Inflammatory macrophage (primary cell): ENCODE measurements around the gene THSD4.

ENCODE experiments used
- DNase-seq, 2 donors: peaks; one replicate each; pipeline ENCODE4 v3.0.0-alpha.2; 2020 to 2022

Gene THSD4

DNA sequence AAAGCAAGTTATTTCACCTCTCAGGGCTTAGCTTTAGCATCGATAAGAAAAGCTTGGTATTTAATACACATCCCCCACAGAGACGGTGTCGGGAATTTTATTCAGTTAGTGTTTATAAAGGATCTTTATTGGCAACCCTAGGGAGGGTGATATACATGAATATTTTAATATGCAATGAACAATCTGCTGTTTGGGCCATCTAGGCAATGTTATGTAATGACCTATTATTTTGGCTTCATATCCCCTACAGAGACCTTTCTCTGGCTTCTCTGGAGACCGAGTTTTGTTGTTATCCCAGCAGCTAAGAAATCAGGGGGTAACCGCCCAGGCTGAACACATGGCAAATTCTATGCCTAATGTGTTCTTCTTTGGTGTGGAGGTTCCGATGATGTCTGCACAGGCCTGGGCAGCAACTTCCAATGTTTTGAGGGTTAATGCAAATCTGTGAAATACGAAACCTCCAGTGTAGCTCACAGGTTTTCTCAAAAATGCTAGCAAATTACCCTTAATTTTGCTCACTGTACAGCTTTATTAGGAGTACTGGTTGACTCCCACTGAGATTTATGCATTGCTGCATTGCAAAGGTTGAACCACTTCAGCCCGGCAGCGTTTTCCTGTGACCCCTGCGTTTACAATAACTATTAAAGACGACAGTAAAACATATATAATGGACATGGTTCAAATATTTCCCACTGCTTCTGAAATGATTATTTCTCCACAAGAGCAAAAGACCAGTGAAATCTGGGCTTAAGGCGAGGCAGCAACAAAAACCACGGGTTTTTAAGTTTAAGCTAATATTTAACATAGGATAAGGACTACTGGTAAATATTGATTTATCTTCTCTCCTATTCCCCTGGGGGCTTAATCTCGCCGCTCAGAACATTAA lies 396.8 kb downstream of the THSD4 start:
- no peak for DNase-seq

DNA sequence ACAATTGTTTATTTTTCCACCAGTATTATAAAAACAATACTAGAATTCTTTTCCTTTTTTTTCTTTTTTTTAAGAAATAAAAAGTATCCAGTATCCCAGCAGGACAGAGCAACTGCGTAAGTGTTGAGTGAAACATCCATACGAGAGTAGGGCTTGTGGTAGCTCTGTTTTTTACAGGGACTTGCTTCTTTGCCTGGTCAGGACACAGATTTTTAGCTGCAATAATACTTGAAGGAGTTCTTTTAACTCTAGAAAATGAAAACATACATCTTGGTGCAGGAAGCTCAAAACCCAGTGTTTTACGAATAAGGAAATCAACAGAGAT lies 397.4 kb downstream of the THSD4 start:
- DNase-seq = no peak

DNA sequence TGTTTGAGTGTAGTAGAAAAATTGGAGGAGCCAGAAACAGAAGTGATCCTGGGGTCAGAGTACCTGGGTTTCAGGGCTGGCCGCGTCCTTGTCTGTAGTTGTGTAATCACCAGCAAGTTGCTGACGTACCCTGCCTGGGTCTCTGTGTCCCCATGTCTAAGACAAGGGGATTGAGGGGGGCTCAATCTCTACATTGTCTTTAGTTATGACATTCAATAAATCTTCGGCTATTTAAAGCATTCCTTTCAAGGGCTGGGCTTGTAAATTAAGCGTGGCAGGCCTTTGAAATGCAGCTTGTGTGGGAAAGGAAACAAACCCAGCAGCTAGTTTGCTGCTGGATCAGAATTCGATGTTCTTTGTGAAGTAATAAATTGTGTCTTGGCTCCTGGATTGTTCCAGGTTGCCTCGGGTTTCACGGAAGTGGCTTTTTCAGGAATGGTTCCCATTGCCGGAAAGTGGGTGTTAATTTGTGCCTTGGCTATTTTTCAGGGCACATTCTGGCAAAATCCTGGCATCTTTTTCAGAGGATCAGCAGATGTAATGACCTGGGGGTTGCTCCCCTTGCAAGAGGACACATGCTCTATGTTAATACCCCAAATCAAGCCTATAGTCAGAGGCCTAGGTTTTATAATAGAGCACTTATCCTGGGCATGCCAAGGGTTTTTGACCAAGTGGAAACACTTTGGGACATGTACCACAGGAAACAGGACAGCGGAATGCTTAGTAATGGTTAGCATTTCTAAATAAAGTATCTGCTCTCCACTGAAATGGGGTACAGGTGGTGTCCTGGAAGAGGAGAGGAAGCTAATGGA lies 400.3 kb downstream of the THSD4 start:
- DNase-seq = no peak

DNA sequence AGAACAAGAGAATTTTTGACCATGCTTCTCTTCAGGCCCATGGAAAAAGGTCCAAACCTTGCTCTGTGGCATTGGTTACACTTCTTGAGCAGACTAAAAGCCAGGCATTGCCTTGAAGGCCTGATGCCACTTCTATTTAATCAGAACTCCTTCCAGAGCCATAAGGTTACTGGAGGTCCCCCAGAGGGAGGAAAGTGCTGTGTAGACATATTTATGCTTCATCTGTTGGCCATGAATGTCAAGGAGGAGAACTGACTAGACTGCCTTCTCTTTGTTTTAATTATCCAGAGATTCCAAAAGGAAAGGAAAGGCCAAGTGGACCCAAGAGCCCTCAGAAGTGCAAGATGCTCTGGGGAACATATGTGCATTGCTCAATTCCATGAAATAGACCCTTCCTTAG lies 402.5 kb downstream of the THSD4 start:
- DNase-seq = no peak

DNA sequence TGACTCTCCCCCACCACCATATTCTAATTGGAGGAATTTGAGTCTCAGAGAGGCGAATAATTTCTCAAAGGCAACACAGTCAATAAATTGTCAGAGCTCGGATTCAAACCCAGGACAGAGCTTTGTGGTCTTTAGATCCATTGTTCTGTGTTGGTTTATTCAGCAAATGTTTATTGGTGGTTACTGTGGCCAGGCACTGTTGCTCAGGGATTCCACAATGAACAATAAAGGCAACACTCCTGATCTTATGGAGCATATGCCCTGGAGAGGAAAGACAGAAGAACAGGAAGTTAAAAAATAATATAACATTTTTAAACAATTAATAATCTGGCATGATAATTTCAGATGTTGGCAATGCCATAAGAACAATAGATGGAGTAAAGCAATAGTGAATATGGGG lies 403.4 kb downstream of the THSD4 start:
- DNase-seq = no peak

DNA sequence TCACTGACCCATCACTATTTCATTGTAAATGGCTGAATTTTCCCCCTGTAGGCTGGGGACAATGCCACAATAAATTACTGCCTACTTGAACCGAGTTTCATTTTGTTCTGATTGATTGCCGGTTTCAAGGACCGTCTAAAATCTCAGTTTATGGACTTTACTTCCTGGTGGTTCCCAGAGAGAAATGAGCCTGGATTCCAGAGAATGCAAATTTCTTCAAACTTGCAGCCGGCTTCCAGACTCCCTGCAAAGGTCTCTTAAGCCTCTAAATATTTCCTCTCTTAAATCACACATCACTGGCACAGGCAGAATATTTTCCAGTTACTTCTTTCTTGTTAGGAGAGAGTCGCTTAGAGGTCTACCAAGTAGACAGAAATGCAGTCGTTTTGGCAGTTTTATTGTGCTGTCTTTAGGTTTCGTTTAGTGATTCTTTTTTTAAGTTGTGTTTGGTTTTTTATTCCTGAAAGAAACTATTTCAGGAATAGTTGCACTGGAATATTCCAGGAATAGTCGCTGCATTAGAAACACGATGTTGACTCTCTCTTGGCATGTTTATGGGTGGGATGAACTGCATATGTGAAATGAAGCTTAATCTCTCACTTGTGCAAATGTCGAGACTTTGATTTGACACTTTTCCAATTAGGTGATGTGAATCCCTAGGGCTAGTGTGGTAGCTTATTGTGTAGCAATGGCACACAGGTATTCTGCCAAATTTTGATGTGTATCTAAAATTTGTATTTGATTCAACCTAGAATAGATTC lies 411.0 kb downstream of the THSD4 start:
- no peak for DNase-seq

DNA sequence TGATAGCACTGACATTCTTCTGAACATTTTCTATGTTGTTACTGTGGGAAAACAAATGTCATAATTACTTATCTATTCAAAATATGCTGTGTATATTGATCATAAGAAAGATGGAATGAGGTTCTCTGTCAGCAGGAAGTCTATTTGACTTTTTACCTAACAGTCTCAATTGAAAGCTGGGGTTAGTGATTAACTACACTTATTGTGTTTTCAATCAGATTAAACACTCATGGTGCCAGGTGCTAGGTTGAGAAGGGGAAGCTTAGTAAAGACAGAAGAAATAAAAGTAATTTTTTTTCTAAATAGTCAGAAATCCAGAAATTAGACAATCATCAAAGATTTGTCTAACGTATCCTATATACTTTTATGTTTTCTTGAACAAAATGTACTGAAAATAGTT lies 414.1 kb downstream of the THSD4 start:
- DNase-seq = no peak

DNA sequence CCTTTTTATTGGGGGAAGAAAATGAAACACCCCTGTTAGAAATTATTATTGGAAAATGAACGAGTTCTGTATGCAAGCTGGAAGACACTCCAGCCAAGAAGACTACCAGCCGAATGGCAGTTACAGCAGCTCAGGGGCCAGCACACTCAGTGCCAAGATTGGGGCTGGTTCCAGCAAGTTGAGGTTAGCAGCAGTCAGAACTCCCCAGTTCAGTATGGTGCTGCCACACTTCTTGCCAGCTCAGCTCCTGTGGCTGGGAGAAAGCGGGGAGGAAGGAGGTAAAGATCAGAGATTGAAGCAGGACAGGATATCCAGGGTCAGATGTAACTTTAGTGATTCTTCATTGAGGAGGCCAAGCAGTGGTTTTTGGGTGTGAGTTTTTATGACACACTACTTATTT lies 414.8 kb downstream of the THSD4 start:
- DNase-seq = no peak

DNA sequence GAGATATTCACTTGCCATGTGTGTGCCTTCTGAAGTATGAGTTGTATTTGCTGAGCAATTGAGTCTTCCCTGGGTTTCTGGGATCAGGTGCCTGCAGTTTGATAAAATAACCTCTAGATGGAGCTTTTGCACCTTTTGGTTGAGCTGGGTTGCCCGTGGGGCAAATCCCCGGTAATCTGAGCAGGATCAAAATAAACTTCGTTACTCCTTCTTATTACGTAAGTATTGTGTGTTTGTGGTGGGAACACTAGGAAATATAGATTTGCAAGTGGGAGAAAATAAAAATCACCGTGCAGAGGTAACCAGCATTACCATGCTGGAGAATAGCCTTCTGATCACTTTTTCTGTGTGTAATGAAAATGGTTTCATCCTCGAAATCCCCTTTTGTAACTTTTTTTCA lies 417.7 kb downstream of the THSD4 start:
- DNase-seq = no peak

DNA sequence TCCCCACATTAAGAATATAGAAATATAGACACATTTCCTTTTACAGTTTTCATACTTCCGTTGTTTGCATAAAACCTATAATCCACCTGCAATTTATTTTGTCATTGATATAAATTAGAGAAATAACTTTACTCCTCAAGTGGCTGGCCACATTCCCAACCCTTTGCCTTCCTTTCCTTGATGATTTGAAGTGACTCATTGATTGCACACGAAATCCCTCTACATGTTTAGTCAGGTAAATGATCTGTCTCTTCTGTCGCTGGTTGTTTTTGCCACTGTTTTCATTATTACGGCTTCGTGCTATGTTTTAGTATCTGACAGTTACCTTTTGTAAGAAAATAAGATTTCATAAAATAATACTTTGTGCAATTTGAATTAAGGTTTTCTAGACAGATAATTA lies 422.9 kb downstream of the THSD4 start:
- DNase-seq = no peak

DNA sequence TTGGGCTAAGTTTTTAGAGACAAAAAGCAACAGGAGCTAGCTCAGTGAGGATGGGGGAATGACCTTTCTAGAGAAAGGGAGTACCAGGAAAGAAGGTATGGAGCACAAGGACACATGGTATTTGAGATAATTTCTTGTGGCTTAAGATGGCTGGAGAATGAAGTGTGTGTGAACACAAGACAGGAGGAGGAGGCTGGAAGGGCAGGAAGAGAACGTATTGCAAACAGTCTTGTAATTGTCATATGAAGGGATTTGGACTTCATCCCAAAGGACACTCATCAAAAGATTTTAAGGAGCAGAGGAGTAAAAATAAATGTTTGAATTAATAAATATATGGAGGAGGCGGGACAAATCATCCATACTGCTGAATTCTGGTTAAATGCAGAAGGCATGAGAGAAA lies 426.5 kb downstream of the THSD4 start:
- DNase-seq = no peak

DNA sequence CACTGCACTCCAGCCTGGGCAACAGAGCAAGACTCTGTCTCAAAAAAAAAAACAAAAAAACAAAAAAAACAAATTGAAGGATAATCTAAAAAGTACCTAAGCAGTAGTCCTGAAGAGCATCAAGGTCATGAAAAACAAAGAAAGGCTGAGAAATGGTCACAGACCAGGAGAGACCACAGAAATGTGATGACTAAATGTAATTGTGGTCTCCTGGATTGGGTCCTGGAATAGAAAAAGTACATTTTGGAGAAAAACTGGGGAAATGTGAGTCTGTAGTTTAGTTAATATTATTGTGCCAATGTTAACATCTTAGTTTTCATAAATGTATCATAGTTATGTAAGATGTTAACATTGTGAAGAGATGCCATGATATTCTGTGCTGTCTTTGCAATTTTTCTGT lies 427.6 kb downstream of the THSD4 start:
- no peak for DNase-seq

DNA sequence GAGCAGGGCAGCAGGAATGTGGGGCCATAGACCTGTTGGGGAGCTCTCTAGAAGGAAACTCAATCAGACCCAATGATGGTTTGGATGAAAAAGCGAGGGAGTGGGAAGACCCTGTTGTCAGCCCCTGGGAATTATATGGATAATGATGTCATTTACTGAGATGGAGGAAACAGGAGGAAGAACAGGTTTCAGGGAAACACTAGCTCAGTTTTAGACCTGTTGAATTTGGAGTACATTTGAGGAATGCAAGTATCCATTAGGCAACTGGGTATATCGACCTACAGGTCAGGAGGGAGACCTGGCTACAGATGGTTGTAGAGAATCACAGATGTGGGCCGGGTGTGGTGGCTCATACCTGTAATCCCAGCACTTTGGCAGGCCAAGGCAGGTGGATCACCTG lies 428.1 kb downstream of the THSD4 start:
- DNase-seq = no peak

DNA sequence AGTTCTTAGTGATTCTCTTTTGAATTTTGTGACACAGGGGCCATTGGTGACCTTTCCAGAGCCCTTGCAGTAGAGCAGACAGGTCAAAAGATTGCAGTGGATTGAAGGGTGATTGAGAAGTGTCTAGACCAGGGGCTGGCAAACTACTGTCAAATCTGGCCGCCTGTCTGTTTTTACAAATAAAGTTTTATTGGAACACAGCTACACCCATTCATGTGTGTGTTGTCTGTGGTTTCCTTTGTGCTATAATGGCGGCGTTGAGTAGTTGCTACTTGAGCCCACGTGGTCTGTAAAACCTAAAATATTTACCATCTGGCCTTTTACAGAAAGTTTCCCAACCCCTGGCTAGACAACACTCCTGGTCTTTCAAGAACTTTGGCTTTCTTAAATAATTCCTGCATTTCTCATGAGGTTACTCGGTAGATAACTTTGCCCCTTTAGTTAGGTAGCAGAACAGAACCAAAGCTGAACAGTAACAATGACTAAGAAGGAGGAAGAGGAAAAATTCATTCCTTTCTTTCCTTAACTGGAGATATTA lies 430.0 kb downstream of the THSD4 start:
- no peak for DNase-seq

DNA sequence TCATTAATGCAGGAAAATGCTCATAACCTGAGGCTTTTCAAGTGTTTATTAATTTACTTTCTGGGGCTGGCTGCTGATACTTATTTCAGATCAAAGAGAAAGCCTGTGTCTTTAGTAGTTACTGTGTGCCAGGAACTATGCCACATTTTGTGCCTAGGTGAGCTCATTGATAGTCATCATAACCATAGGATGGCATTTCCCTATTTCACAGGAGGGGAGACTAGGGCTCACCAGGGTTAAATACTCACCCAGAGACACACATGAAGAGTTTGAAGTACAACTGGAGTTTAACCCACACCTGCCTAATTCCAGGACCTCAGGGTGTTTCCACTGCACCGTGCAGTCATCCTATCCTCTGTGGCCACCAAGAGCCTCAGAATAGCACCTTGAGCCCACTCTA lies 430.7 kb downstream of the THSD4 start:
- no peak for DNase-seq

DNA sequence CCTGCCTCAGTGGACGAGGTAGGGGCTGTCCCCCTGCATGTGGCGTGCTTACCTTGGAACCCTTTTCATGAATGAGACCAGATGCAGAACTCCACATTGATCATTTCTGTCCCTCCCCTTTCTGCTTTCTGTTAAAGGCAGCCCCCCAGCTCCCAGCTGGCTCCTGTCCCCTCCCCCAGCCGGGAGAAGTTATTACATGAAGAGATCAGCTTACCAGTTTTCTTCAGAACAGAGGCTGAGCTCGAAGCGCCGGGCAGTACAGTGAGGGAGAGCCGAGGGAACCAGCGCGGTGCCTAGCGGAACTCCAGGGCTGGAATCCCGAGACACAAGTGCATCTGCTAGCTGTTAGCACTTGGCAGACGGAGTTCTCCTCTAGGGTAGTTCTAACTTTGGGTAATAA lies 431.7 kb downstream of the THSD4 start:
- DNase-seq = no peak

DNA sequence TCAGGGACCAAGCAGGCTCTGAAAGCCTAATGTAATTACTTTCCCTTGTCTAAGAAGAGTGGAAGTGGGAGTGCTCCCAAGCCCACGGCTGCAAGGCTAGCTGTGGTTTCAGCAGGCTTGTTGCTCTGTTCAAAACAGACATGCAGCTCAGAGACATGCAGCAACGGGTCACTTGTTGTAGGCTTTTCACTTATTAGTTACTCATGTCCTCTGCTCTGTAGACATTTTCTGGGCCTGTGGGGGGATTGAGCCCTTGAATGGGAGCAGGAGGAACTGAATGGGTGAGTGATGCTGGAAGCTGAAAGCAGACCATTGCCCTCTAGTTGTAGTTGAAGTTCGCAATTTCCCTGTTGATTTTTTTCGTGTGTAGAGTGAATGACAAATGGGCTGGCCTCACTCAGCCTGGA lies 433.1 kb downstream of the THSD4 start:
- DNase-seq = no peak

DNA sequence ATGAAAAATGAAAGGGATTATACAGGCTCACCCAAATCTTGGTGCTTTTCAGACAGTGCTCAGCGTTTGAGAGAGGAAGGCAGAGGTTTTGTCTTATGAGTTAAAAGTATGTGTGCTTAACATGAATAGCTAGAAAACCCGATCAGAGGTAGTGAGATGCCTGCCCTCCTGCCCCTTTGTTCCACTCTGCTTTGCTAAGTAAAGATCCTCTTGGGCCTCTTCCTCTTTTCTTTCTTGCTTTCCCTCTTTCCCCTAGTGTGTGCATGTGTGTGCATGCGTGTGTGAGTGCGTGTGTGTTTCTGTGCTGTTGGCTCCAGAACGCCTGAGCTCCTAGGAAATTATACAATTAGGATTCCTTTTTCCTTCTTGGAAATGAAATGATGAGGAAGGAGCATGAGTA lies 433.8 kb downstream of the THSD4 start:
- DNase-seq = no peak

DNA sequence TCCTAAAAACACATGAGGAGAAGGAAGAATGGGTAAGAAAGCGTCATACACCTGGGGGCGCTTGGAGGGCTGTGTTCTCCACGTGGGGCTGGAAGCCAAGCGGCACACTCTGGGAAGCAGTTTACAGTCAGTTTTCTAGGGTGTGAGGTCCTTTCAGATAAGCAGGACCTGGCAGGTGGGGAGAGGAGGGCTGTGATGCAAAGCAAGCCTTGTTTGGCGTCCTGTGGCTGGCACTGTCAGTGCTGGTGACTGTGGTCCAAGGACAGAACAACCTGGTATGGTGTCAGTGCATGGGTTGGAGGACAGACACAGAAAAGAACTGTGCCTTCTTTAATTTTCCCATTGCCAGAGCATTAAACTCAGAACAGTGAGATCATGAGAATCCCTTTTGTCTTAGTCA lies 434.4 kb downstream of the THSD4 start:
- no peak for DNase-seq

DNA sequence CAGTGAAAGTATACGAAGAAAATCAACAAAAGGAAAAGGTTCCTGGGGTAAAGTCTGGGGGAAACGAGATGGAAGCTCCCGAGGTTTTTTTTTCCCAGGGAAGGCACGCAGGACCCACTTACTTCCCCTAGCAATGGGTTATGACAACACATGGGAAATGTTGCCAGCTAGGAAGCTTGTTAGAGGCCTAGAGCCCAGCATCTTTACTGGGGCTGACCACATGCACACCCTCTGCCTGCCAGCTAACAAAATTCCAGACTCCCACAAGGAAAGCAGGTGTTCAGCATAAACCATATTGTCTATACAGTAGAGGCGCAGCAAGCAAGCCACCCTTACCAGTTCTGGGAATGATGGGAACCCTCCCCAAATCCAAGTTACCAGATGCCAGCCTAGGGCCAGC lies 436.3 kb downstream of the THSD4 start:
- DNase-seq = no peak

DNA sequence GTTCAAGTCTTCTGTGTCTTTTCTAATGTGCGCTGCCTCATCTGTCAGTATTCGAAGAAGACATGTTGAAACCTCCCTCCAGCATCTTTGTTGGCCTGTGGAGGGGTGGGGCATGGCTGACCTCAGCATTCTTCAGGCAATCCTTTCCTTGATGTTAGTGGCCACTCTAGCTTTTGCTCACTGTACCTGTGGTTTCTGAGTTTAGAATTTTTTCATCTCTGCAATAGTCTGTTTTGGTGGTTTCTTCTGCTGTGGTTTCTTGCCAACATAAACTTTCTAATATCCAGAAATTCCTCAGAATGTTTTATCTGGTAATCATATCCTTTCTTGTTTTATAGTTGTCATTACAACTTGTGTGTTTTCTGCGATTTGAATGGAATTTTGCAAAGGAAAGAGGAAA lies 443.8 kb downstream of the THSD4 start:
- DNase-seq = no peak

DNA sequence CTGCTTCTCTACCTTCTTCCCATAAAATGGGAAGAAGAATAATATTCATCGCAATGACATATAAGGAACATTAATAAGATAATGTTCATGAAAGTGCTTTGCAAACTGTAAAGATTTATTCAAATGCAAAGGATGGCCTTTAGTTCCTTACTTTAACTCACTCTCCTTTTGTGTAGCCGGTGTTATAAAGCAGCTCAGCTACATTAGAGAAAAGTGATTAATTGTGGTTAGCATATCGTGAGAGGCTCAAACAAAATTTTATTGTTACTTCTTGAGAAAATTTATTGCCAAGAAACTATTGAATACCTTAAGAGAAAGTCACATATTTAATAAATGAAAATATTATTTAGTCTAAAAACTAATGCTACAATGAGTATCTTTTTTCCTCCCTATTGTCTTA lies 444.3 kb downstream of the THSD4 start:
- no peak for DNase-seq

DNA sequence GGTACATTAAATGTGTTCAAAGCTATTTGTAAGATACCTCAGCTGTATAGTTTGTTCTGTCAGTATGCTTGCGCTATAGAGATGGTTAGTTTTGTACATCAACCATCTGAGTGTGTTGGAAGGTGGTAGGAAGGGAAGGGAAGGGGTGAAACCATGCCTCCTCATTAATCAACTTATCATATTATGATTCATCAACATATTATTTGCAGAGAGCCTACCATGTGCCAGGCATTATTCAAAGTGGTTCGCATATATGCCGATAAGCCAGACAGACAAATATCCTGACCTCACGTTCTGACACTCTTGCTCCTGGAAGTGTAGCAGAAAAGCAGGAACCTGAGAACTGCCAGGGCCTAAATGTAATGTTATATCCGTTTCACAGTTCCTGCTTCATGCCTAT lies 447.0 kb downstream of the THSD4 start:
- no peak for DNase-seq
